HepG2 (cell line): ENCODE data around the gene GRIK4. TPM values are rescaled to one million over a fixed set of nuclear protein-coding genes. Genes with fewer than 3 reads are reported as not detected.

Source experiments
- ARNTL ChIP-seq: sonication (generic); formaldehyde crosslinking; IDR thresholded peaks from 2 replicates; pipeline ENCODE4 v1.4.0; 2020; ENCODE audit warnings: mild to moderate bottlenecking, missing genetic modification reagents
- CBX5 ChIP-seq: sonication (generic); formaldehyde crosslinking; IDR thresholded peaks from 2 replicates; pipeline ENCODE4 v1.4.0; 2020; ENCODE audit warnings: missing genetic modification reagents, borderline replicate concordance
- JUND ChIP-seq: sonication (generic); formaldehyde crosslinking; IDR thresholded peaks from 2 replicates; pipeline ENCODE4 v1.8.0; 2022; ENCODE audit warnings: mild to moderate bottlenecking, missing genetic modification reagents
- MIER3 ChIP-seq: IDR thresholded peaks from 2 replicates; pipeline ENCODE4 v1.6.1; 2016; ENCODE audit warnings: missing compliant biosample characterization, borderline replicate concordance
- MIXL1 ChIP-seq: IDR thresholded peaks from 2 replicates; pipeline ENCODE4 v1.6.1; 2016
- PRDM15 ChIP-seq: sonication (generic); formaldehyde crosslinking; IDR thresholded peaks from 2 replicates; pipeline ENCODE4 v1.4.0; 2020; ENCODE audit warnings: missing genetic modification reagents
- RERE ChIP-seq: IDR thresholded peaks from 2 replicates; pipeline ENCODE4 v1.6.1; 2016; ENCODE audit warnings: low read depth, missing genetic modification reagents, missing compliant biosample characterization
- SNAI1 ChIP-seq: sonication (generic); formaldehyde crosslinking; IDR thresholded peaks from 2 replicates; pipeline ENCODE4 v1.5.0; 2020; ENCODE audit warnings: mild to moderate bottlenecking, missing genetic modification reagents, borderline replicate concordance
- TFE3 ChIP-seq: IDR thresholded peaks from 2 replicates; pipeline ENCODE4 v1.6.1; 2016
- UBTF ChIP-seq: sonication (generic); formaldehyde crosslinking; IDR thresholded peaks from 2 replicates; pipeline ENCODE4 v1.4.0; 2020; ENCODE audit warnings: mild to moderate bottlenecking, missing genetic modification reagents
- ZBTB37 ChIP-seq: sonication (generic); formaldehyde crosslinking; IDR thresholded peaks from 2 replicates; pipeline ENCODE4 v1.4.0; 2020; ENCODE audit warnings: mild to moderate bottlenecking, missing genetic modification reagents
- ZMYM4 ChIP-seq: sonication (generic); formaldehyde crosslinking; IDR thresholded peaks from 2 replicates; pipeline ENCODE4 v1.8.1; 2023; ENCODE audit warnings: mild to moderate bottlenecking, missing genetic modification reagents
- ZNF207 ChIP-seq: fragments of 450-650 bp; IDR thresholded peaks from 2 replicates; pipeline ENCODE4 v1.6.1; 2016; ENCODE audit warnings: antibody characterized with exemption, borderline replicate concordance
- ZNF614 ChIP-seq: IDR thresholded peaks from 2 replicates; pipeline ENCODE4 v1.6.1; 2018; ENCODE audit warnings: missing biosample characterization, missing genetic modification reagents, inconsistent platforms, borderline replicate concordance
- ZNF776 ChIP-seq: sonication (generic); formaldehyde crosslinking; IDR thresholded peaks from 2 replicates; pipeline ENCODE4 v1.4.0; 2020; ENCODE audit warnings: mild to moderate bottlenecking, missing genetic modification reagents
- polyA plus RNA-seq, 8 experiments: library from polyadenylated mRNA; depleted of rRNA in 3 of 8; stranded (reverse) in 7 of 8; unstranded in 1 of 8; fragments of >200 nt; fragmentation: Illumina TruSeq in 4 of 8; extraction: Trizol in 4 of 8; gene quantifications; 2 replicates each; pipeline versions ENCODE4 v1.2.1 to v1.2.3, GENCODE V29; 2011 to 2016; ENCODE audit warnings: low read depth in 4 of 8, missing spikeins in 1 of 8, mixed read lengths in 1 of 8; ENCODE audit not compliant: insufficient read depth in 1 of 8
- total RNA-seq, 5 experiments: library from RNA; depleted of rRNA; stranded (reverse); fragments of >200 nt; fragmentation: Illumina TruSeq; extraction: Trizol; gene quantifications; 2 replicates each; pipeline ENCODE4 v1.2.3, GENCODE V29; 2016; ENCODE audit warnings: low read depth in 1 of 5

Gene GRIK4
- total and polyA plus RNA-seq, 2 of the 13 experiments (the other 11 are each of a cell fraction or from before 2014, with no cell fraction given) = 0.04 to 0.07 TPM

GRCh38 chr11:120808616-120809050 is 297.1 kb downstream of the GRIK4 start (continued):
- peak; percentile 46; the same call in 1 of the 2 replicates for TF ChIP-seq RERE (CRISPR knock-in tag)
- TF ChIP-seq ZNF776 (CRISPR knock-in tag) = no peak
- TF ChIP-seq ZMYM4 (CRISPR knock-in tag) = peak; percentile 88
- TF ChIP-seq UBTF (CRISPR knock-in tag) = peak; percentile 83
- no peak for TF ChIP-seq PRDM15 (CRISPR knock-in tag)
- TF ChIP-seq TFE3 (CRISPR knock-in tag) = peak; percentile 86
- TF ChIP-seq ZNF207 = no peak
- TF ChIP-seq ARNTL (CRISPR knock-in tag) = peak; percentile 97
- TF ChIP-seq JUND = peak; percentile 77; the same call in 1 of the 2 replicates
- TF ChIP-seq CBX5 (CRISPR knock-in tag) = peak; percentile 80; the same call in 1 of the 2 replicates
- peak; percentile 94; the same call in 1 of the 2 replicates for TF ChIP-seq MIER3 (CRISPR knock-in tag)
- peak; percentile 65; the same call in 1 of the 2 replicates for TF ChIP-seq ZNF614 (CRISPR knock-in tag)
- TF ChIP-seq ZBTB37 (CRISPR knock-in tag) = peak; percentile 89; the same call in 1 of the 2 replicates
- no peak for TF ChIP-seq SNAI1
- TF ChIP-seq MIXL1 = peak; percentile 71; the same call in 1 of the 2 replicates
